ENCODE results near the gene PEA15.

PEA15 gene

GRCh38 chr1:160236806-160237205 is 31.6 kb downstream of the PEA15 start:
- in situ Hi-C loops (cut with MboI; ENCODE audit: low sequenced_read_pairs): no loop called here

- in situ Hi-C loops (cut with MboI; ENCODE audit: low sequenced_read_pairs): no loop called here
These were observed 32.4 kb downstream of the PEA15 start for GRCh38 chr1:160237558-160237957.

DNA sequence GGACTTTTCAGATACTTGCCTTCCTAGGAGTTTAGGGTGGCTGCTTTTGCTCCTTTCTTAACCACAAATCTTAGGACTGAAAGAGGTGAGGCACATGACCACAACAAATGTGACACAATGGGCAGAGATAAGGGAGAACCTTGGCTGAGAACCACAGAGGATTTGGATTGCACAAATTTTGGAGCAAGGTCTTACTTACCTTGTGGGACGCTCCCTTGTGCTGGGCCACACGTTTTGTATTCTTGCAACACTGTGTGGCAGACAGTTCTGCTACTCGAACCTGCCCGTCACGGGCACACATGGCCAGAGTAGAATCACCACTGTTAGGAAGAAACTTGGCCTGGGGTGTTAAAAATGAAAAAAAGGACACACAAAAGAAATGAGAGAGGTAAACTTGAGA is 33.2 kb downstream of the PEA15 start:
- in situ Hi-C loops (cut with MboI; ENCODE audit: low sequenced_read_pairs): no loop called here

DNA sequence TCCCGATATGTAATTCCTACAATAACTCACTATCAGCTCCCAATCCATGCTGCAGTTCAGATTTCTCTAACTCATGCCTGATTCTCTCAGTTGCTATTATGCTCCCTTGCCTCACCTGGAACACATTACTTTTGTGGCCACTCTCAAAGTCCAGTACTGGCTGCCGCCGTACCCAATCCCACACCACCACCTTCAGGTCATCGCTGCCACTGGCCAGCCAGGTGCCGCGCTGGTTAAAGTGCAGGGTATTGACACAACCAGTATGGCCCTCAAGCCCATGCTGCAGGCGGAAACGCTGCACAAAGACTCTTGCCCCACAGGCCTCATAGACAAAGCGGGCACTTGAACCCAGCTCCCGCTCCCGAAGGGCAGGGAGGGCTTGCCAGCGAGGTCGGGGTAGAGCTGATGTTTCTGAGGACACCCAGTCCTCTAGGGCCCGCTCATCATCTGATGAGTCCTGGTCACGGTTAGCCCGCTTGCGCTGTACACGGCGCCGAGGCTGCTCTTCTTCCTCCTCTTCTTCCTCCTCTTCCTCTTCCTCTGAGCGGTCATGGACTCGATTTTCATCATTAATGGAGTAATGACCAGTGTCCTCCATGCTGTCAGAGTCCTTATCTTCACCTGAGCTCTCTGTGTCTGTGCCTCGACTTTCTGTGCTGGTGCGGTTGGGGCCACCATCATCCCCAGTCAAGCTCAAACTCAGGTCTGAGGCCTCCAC is 34.6 kb downstream of the PEA15 start:
- in situ Hi-C loops (cut with MboI; ENCODE audit: low sequenced_read_pairs): no loop called here

- in situ Hi-C loops (cut with MboI; ENCODE audit: low sequenced_read_pairs): no loop called here
These were observed 38.6 kb downstream of the PEA15 start for GRCh38 chr1:160243767-160244166.

GRCh38 chr1:160244209-160244608 is 39.0 kb downstream of the PEA15 start:
- in situ Hi-C loops (cut with MboI; ENCODE audit: low sequenced_read_pairs): no loop called here

DNA sequence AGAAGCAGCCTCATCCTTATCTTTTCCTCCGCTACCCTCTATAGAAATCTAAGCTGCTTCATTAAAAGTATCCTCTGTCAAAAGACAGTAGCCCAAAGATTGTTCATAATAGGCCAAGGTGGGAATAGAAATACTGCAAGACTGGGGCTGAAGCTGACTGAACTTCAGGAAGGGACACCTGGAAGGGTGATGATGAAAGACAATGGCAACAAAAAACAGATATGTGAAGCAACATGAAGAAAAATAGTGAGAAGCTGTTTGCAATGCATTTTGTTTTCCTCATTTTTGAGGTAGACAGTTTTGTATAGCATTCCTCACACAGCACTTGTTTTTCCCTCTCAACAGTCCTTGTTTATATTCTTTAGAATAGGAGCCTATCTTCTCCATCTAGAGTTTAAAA is 40.2 kb downstream of the PEA15 start:
- in situ Hi-C loops (cut with MboI; ENCODE audit: low sequenced_read_pairs): no loop called here

GRCh38 chr1:160247053-160247452 is 41.9 kb downstream of the PEA15 start:
- in situ Hi-C loops (cut with MboI; ENCODE audit: low sequenced_read_pairs): no loop called here

GRCh38 chr1:160251011-160251410 is 45.8 kb downstream of the PEA15 start:
- in situ Hi-C loops (cut with MboI; ENCODE audit: low sequenced_read_pairs): no loop called here

- in situ Hi-C loops (cut with MboI; ENCODE audit: low sequenced_read_pairs): no loop called here
These were observed 46.7 kb downstream of the PEA15 start for GRCh38 chr1:160251687-160252526.

DNA sequence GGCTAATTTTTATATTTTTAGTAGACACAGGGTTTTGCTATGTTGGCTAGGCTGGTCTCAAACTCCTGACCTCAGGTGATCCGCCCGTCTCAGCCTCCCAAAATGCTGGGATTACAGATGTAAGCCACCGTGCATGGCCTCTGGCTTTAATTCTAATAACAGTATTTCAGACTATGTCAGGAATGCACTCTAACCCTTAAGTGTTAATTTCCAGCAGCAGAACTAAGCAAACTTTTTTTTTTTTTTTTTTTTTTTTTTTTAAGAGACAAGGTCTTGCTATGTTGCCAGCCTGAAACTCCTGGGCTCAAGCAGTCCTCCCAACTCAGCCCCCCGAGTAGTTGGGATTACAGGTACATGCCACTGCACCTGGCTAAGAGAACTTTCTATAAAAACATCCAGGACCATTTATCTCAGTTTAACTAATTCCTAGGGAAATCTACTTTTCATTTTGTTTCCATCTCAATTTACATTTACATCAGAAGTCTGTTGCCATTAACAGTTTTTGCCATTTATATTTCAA is 50.7 kb downstream of the PEA15 start:
- in situ Hi-C loops (cut with MboI; ENCODE audit: low sequenced_read_pairs): no loop called here

GRCh38 chr1:160256396-160257046 is 51.3 kb downstream of the PEA15 start:
- in situ Hi-C loops (cut with MboI; ENCODE audit: low sequenced_read_pairs): no loop called here

DNA sequence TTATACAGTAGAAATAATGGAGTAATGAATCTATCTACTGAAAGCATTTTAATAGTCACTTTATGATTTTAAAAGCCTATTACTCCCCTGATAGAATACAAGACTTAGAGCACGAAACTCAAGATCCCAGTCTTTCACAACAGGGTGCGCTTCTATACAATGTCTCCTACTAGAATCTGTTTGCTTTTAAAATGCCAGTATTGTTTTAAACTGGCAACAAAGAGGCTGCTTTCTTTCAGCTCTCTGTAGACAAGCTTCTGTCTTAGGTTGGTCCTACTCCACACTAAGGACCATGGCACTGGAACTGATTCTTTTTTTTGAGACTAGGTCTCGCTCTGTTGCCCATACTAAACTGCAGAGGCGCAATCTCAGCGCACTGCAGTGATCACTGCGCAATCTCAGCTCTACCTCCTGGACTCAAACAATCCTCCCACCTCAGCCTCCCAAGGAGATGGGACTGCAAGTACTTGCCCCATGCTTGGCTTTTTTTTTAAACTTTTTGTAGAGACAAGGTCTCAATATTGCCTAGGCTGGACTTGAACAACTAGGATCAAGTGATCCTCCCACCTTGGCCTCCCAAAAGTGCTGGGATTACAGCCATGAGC is 52.3 kb downstream of the PEA15 start:
- in situ Hi-C loops (cut with MboI; ENCODE audit: low sequenced_read_pairs): no loop called here

DNA sequence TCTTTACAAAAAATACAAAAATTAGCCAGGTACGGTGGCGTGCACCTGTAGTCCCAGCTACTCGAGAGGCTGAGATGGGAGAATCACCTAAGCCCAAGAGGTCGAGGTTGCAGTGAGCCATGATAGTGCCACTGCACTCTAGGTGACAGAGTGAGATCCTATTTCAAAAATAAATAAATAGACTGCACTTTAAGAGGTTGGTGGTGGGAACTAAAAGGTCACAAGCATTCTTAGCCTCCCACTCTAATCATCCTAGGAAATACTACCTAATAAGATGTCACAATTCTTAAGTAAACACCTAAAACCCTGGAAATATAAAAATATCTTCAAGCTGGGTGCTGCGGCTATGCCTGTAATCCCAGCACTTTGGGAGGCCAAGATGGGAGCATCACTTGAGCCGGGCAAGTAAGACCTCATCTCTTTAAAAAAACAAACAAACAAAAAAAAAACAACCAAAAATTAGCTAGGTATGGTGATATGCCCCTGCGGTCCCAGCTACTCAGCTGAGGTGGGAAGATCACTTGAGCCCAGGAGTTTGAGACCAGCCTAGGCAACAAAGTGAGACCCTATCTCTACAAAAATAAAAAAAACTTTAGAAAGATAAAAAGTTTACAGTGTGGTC is 53.1 kb downstream of the PEA15 start:
- in situ Hi-C loops (cut with MboI; ENCODE audit: low sequenced_read_pairs): no loop called here

DNA sequence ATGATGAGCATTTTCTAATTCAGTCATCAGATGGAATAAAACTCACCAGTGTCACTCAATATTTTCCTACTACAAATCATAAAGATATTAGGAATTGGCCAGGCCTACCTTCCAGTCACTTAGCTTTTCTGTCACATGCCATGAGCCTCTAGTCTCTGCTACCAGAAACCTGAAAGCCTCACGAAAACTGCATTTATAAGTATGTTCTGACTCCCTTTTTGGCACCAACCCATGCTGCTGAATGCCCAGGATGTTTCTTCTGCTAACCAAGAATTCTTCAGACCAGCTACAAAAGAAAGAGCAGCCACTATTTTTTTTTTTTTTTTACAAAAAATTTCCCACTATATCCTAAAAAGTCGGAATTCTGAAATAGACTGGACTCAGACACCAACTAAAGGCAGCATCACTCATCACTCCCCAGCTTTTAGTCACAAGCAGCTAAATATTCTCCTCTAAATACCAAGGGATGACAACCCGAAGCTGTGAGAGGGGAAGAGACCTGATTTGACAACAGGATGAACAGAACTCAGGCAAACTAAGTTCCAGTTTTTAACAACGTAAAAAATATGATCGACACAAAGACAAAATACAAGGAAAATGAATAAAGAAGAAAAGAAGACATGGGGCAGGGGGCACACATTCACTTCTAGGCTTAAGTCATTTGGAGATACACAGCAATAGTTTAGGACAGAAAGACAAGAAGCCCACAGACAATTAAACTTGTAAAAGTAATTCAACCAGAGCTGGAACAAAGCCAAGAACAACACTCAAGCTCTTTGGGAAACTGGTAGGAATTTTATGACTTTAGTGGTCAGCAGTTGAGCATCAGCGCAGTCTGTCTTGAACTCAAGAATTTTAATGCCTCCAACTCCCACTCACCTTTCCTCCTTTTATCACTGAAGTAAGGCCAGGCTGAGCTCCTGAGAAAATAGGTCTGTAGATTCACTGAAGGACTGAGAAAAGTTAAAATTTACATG is 55.5 kb downstream of the PEA15 start:
- in situ Hi-C loops (cut with MboI; ENCODE audit: low sequenced_read_pairs): no loop called here

- in situ Hi-C loops (cut with MboI; ENCODE audit: low sequenced_read_pairs): no loop called here
These were observed 56.3 kb downstream of the PEA15 start for GRCh38 chr1:160261556-160261892.

DNA sequence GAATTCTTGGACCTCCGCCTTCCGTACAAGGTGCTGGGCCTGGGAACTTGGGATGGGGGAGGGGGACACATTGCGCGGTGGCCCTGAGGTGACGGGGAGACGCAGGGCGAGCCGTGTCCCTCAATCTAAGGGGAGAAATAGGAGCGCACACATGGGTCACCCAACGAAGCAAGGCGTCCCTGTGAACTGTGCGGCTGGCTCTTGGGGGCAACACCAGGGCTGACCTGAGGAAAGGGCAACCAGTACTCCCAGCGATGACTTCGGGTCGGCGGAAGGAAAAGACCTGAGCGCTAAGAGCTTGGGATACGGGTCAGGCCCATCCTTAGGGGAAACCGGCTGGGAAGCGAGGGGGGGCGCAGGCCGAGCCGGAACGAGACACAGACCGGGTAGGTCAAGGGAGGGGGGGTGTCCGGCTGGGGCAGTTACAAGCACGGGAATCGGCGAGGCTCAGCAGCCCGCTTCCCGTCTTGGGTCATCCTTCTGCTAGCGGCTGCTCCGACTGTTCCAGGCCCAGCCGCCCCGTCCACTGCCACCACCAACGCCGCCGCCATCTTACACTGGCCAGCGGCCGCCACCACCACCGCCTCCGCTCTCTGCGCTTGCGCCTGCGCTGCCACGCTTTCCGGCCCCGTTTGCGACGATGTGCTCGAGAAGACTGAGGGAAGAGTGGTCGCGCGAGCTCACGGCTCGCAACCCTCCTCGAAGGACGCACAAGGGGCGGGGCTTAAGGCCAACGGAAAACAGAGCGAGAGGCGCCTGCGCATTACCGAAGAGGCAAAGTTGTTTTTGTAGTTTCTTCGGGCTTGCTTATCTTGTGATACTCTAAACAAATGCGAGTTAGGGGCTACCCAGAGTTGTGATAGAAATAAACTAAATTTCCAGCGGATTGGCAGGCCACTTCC is 57.0 kb downstream of the PEA15 start, which contains the start of gene DCAF8:
Gene DCAF8 (minus strand): TSS at position 657 of the 902 bp plus-strand sequence. CDS start 18,541 bp downstream, outside the sequence.
- in situ Hi-C loops (cut with MboI; ENCODE audit: low sequenced_read_pairs): no loop called here

DNA sequence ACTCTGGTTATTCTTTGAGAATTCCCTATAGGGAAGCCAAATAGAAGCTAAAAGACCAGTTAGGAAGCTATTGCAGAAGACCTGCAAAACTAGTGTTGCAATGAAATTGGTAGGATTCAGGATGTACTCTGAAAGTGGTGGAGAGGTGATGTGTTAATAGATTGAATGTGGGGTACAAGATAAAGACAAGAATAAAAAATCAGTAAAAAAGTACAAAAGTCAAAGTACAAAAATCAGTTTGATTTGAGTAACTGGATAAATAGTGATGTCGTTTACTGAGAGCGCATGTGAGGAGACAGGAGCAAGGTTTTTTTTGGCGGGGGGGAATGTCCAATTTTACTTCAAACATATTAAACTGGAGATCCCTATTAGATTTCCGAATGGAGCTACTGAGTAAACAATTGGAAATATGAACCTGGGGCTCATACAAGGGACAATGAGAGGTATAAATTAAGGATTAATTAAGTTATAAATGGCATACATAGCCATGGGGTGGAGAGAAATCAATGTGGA is 59.7 kb downstream of the PEA15 start:
- in situ Hi-C loops (cut with MboI; ENCODE audit: low sequenced_read_pairs): no loop called here
